HEK293 (cell line): Measurements from ENCODE around the gene PGPEP1.
"Not testable (repeated sequence)": the region's sequence is repeated elsewhere in the genome, so short reads cannot be mapped to it uniquely, and the experiment has no call there.

Source experiments
- CTCF ChIA-PET: fragments of 350-600 bp; formaldehyde crosslinking; extraction: SDS; loops from one replicate; lab custom pipeline; 2021; ENCODE audit warnings: antibody characterized with exemption; lab: Yijun Ruan, JAX
- POLR2A ChIA-PET: fragments of 300-600 bp; formaldehyde crosslinking; extraction: SDS; loops from one replicate; lab custom pipeline; 2020; ENCODE audit warnings: antibody characterized with exemption, inconsistent platforms; lab: Yijun Ruan, JAX
- H3K27ac ChIP-seq: fragments of 200-500 bp; sonication (Bioruptor generic); 2 replicates; pipeline ENCODE4 v1.5.1; 2014; ENCODE audit warnings: low read depth, low read length, control low read depth, inconsistent platforms; ENCODE audit errors: extremely low read depth
- H3K36me3 ChIP-seq, 2 experiments: fragments of 200-500 bp in 1 of 2; sonication (Bioruptor generic) in 1 of 2; 1 replicate in 1 of 2; 2 replicates in 1 of 2; pipeline ENCODE4 v1.5.1; 2014 to 2017; ENCODE audit warnings: inconsistent platforms in 2 of 2, low read length in 2 of 2; ENCODE audit not compliant: control insufficient read depth in 2 of 2, insufficient read depth in 1 of 2
- H3K4me1 ChIP-seq: fragments of 200-500 bp; sonication (Bioruptor generic); 2 replicates; pipeline ENCODE4 v1.5.1; 2014; ENCODE audit warnings: mild to moderate bottlenecking, low read length, inconsistent platforms; ENCODE audit not compliant: control insufficient read depth, insufficient read depth
- H3K4me3 ChIP-seq: 2 replicates; pipeline ENCODE4 v1.5.1; 2011; ENCODE audit warnings: low read depth, mild to moderate bottlenecking, control low read depth, low read length, moderate library complexity
- H3K9me3 ChIP-seq: fragments of 200-500 bp; sonication (Bioruptor generic); 2 replicates; pipeline ENCODE4 v1.5.1; 2014; ENCODE audit warnings: low read depth, low read length, inconsistent platforms; ENCODE audit not compliant: control insufficient read depth, insufficient read depth
- SETDB1 ChIP-seq: IDR thresholded peaks from one replicate; pipeline ENCODE4 v1.6.1; 2017; ENCODE audit warnings: mild to moderate bottlenecking, low read length, moderate library complexity, mixed read lengths; ENCODE audit not compliant: insufficient read length
- TRIM28 ChIP-seq: IDR thresholded peaks from 2 replicates; pipeline ENCODE4 v1.6.1; 2011; ENCODE audit warnings: low read length, control low read depth, borderline replicate concordance
- WT1 ChIP-seq: fragments of 450-650 bp; formaldehyde crosslinking; IDR thresholded peaks from 2 replicates; pipeline ENCODE4 v1.5.1; 2016; ENCODE audit warnings: missing biosample characterization, missing genetic modification characterization
- ZBTB21 ChIP-seq: fragments of 450-650 bp; formaldehyde crosslinking; IDR thresholded peaks from 2 replicates; pipeline ENCODE4 v1.5.1; 2017; ENCODE audit warnings: missing biosample characterization, missing genetic modification characterization
- ZNF121 ChIP-seq: fragments of 450-650 bp; formaldehyde crosslinking; IDR thresholded peaks from 2 replicates; pipeline ENCODE4 v1.5.1; 2016; ENCODE audit warnings: missing biosample characterization, missing genetic modification characterization
- ZNF146 ChIP-seq: fragments of 450-650 bp; formaldehyde crosslinking; IDR thresholded peaks from 2 replicates; pipeline ENCODE4 v1.5.1; 2016; ENCODE audit warnings: missing biosample characterization, missing genetic modification characterization
- ZNF248 ChIP-seq: fragments of 450-650 bp; formaldehyde crosslinking; IDR thresholded peaks from 2 replicates; pipeline ENCODE4 v1.5.1; 2017; ENCODE audit warnings: missing biosample characterization, missing genetic modification characterization
- ZNF416 ChIP-seq: fragments of 450-650 bp; formaldehyde crosslinking; IDR thresholded peaks from 2 replicates; pipeline ENCODE4 v1.5.1; 2016; ENCODE audit warnings: missing biosample characterization, missing genetic modification characterization
- ZNF549 ChIP-seq: fragments of 450-650 bp; IDR thresholded peaks from 2 replicates; pipeline ENCODE4 v1.5.1; 2018; ENCODE audit warnings: missing biosample characterization, missing genetic modification characterization, mild to moderate bottlenecking, inconsistent platforms, moderate library complexity
- ZNF624 ChIP-seq: fragments of 450-650 bp; formaldehyde crosslinking; IDR thresholded peaks from 2 replicates; pipeline ENCODE4 v1.5.1; 2017; ENCODE audit warnings: missing biosample characterization, missing genetic modification characterization
- TF ChIP-seq, protein P1 (sequence below): fragments of 450-650 bp; formaldehyde crosslinking; IDR thresholded peaks from 2 replicates; pipeline ENCODE4 v1.5.1; 2016; ENCODE audit warnings: missing biosample characterization, missing genetic modification characterization

PGPEP1 gene

DNA sequence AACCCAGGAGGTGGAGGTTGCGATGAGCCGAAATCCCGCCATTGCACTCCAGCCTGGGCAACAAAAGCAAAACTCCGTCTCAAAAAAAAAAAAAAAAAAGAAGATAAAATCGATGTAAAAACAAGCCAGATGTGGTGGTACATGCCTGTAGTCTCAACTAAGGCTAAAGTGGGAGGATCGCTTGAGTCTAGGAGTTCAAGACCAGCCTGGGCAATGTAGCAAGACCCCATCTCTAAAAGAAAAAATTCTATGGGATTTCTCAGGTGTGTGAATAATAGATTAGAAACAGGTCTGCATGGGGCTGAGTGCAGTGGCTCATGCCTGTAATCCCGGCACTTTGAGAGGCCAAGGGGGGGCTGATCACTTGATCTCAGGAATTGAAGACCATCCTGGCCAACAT, 11.1 kb downstream of the PGPEP1 start:
- POLR2A ChIA-PET, result interaction anchor here (0.7 kb wide), 1 partner anchor 137 kb away, joined by 5 read pairs; no protein-coding TSS in a partner anchor

DNA sequence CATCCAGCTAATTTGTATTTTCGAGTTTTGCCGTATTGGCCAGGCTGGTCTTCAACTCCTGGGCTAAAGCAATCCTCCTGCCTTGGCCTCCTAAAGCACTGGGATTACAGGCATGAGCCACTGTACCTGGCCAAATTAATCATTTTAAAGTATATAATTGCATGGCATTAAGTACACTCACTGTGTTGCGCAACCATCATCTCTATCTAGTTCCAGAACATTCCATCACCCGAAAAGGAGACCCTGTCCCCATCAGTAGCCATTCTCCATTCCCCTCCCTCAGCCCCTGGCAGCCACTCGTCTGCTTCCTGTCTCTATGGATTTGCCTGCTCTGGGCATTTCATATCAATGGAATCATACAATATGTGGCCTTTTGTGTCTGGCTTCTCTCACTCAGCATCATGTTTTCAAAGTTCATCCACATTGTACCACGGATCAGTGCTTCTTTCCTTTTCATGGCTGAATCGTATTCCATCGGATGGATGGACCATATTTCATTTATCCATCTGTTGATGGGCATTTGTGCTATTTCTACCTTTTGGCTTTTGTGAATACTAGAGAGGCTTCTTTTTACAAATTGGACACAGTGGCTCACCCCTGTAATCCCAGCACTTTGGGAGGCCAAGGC, 13.1 kb downstream of the PGPEP1 start:
- Histone ChIP-seq H3K9me3 (no peaks in the 10 kb centered on the region), H3K27ac (no peak overlapping the region), H3K4me1 (no peaks in the 10 kb centered on the region), H3K4me3 (no peak overlapping the region), H3K36me3 (peaks cover 0 to 21% of the 10 kb centered on the region in 2 experiments; a peak in 2 of 3 replicates)
- ChIA-PET POLR2A (no interaction called here), CTCF (interaction anchor here (0.6 to 1.0 kb wide), 5 partner anchors 23 to 461 kb away, joined by 3 to 5 read pairs (median 3); partner anchors contain the start of gene GDF15)
- TF ChIP-seq ZNF416 (tag by site-specific recombination), result no peak
- TF ChIP-seq ZNF146 (tag by site-specific recombination), result peak; percentile 97
- TF ChIP-seq ZBTB21 (tag by site-specific recombination), result no peak

More for the DNA sequence above, 11.1 kb downstream of the PGPEP1 start:
- Histone ChIP-seq H3K27ac (no peak overlapping the region), H3K9me3 (no peaks in the 10 kb centered on the region), H3K4me1 (no peaks in the 10 kb centered on the region), H3K36me3 (peaks cover 0 to 7% of the 10 kb centered on the region in 2 experiments; a peak in 1 of 3 replicates), H3K4me3 (no peak overlapping the region)
- TF ChIP-seq ZNF121, result peak; percentile 76
- TF ChIP-seq WT1, result no peak
- CTCF ChIA-PET, result interaction anchor here (0.8 to 4.6 kb wide), 3 partner anchors 13 to 41 kb away, joined by 4 to 46 read pairs (median 22); no protein-coding TSS in a partner anchor

DNA sequence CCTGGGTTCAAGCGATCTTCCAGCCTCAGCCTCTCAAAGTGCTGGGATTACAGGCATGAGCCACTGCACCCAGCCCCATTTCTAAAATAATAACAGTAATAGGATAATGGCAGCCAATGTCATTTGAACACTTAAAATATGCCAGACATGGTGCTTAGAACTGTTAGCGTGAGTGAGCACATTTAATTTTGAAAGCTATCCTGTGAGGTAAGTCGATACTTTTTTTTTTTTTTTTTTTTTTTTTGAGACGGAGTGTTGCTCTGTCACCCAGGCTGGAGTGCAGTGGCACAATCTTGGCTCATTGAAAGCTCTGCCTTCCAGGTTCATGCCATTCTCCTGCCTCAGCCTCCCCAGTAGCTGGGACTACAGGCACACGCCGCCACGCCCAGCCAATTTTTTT, 14.3 kb downstream of the PGPEP1 start:
- not testable (repeated sequence) for H3K4me3 ChIP-seq, H3K27ac ChIP-seq, H3K4me1 ChIP-seq, H3K9me3 ChIP-seq
- H3K36me3 ChIP-seq, result peaks cover 0 to 23% of the 10 kb centered on the region in 2 experiments; a peak in 2 of 3 replicates
- ChIA-PET CTCF (interaction anchor here (0.5 to 2.0 kb wide), 6 partner anchors 26 to 168 kb away, joined by 3 to 5 read pairs (median 4); no protein-coding TSS in a partner anchor), POLR2A (interaction anchor here (0.6 kb wide), 2 partner anchors 34 to 930 kb away, joined by 4 to 5 read pairs; no protein-coding TSS in a partner anchor)

DNA sequence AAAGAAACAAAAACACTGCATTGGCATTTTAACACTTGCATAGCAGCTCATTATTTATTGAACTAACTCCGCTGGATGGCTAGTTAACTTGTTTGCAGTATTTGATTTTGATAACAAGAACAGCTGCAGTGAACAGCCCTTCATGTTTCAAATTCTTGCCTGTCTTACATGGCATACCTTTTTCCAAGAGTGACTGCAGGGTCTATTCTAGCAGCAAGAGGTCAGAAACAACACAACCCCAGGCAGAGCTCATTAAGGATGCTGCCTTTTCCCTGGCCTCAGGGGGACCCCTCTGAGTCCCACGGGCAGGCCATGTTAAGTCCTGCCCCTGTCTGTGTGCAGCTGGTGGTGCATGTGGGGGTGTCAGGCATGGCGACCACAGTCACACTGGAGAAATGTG, 16.6 kb downstream of the PGPEP1 start:
- Histone ChIP-seq H3K4me1 (no peaks in the 10 kb centered on the region), H3K9me3 (no peaks in the 10 kb centered on the region), H3K4me3 (no peak overlapping the region)
- ChIA-PET CTCF (interaction anchor here (0.6 kb wide), 1 partner anchor 32 kb away, joined by 4 read pairs; no protein-coding TSS in a partner anchor), POLR2A (no interaction called here)
- peak; percentile 89 for TF ChIP-seq SETDB1
- TF ChIP-seq TRIM28, result peak; percentile 93
- TF ChIP-seq ZNF624 (tag by site-specific recombination), result peak; percentile 93; the same call in 1 of the 2 replicates
- no peak for TF ChIP-seq ZNF549 (tag by site-specific recombination)
- TF ChIP-seq, protein P1, sequence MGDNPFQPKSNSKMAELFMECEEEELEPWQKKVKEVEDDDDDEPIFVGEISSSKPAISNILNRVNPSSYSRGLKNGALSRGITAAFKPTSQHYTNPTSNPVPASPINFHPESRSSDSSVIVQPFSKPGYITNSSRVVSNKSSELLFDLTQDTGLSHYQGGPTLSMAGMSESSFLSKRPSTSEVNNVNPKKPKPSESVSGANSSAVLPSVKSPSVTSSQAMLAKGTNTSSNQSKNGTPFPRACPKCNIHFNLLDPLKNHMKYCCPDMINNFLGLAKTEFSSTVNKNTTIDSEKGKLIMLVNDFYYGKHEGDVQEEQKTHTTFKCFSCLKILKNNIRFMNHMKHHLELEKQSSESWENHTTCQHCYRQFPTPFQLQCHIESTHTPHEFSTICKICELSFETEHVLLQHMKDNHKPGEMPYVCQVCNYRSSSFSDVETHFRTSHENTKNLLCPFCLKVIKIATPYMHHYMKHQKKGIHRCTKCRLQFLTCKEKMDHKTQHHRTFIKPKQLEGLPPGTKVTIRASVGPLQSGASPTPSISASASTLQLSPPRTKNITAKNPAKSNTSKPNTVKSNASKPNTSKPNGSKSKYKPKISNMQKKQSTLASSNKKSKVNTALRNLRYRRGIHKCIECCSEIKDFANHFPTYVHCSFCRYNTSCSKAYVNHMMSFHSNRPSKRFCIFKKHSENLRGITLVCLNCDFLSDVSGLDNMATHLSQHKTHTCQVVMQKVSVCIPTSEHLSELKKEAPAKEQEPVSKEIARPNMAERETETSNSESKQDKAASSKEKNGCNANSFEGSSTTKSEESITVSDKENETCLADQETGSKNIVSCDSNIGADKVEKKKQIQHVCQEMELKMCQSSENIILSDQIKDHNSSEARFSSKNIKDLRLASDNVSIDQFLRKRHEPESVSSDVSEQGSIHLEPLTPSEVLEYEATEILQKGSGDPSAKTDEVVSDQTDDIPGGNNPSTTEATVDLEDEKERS (tag by site-specific recombination), result no peak
- TF ChIP-seq ZNF248, result no peak
- TF ChIP-seq, all 188 proteins: peak for 3
- Histone ChIP-seq H3K36me3 (peaks cover 0 to 26% of the 10 kb centered on the region in 2 experiments; a peak in 2 of 3 replicates), H3K27ac (no peak overlapping the region)
